C1 segment of cervical spinal cord (tissue), 14 donors: ENCODE results near the gene LIPT1.
A peak's percentile ranks its signal among the peaks of the same experiment; 100 is the strongest.
"Not testable (repeated sequence)": the region's sequence is repeated elsewhere in the genome, so short reads cannot be mapped to it uniquely, and the experiment has no call there.

Experiments
- DNase-seq, 14 donors: peaks; one replicate each; lab custom pipeline; 2025; lab: John Stamatoyannopoulos, UW

LIPT1 gene

DNA sequence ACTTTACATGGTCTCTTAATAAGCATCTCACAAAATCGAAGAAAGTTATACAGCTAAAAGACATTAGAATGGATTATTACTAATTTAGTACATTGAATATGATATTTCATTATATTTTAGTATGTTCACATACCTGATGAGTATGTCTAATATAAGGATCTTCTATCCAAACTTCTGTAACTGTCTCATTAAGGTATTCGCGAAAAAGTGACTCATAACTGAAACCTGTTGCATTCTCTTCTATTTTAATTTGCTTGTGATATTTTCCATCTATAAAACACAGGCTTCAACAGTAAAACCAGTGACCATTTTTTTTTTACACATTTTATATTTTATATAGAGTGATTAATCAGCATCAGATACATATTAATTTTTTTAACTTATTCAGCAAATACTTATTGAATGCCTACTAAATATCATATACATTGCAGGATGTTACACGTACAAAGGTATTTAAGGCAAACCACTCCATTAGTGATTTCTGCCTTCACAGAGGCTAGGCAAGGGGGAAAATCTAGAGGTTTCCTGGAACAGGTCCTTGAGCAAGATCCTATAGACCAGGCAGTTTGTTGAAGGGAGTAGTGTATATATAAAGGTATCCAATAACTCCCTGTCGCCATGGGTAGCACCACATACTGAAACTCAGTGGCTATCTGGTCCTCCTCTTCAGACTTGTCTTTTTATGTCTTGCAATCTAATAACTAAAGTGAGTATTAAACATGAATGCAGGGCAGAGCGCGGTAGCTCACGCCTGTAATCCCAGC lies 16.8 kb downstream of the LIPT1 start:
- DNase-seq: no peak

- peak; percentile 74 to 96 (median 92) for DNase-seq
Measured at GRCh38 chr2:99180755-99181623, 26.2 kb downstream of the LIPT1 start, which contains the start of the genes MITD1 and MRPL30. TSS of gene MITD1 (minus strand) at chr2:99181058. CDS start at chr2:99180981, 77 bp downstream. TSS of gene MRPL30 (plus strand) at chr2:99181184. CDS start at chr2:99186204, 5,020 bp downstream.

GRCh38 chr2:99181624-99182000 lies 26.8 kb downstream of the LIPT1 start:
- DNase-seq: no peak

GRCh38 chr2:99183025-99183424 lies 28.3 kb downstream of the LIPT1 start:
- no peak for DNase-seq

GRCh38 chr2:99184811-99185210 lies 30.0 kb downstream of the LIPT1 start:
- peak in 1 of 14 donors; percentile 13 for DNase-seq

- DNase-seq: no peak
Measured at GRCh38 chr2:99187011-99187410, 32.2 kb downstream of the LIPT1 start.

- DNase-seq: no peak
Measured at GRCh38 chr2:99188357-99188756, 33.6 kb downstream of the LIPT1 start.

GRCh38 chr2:99190548-99190947 lies 35.8 kb downstream of the LIPT1 start:
- no peak for DNase-seq

DNA sequence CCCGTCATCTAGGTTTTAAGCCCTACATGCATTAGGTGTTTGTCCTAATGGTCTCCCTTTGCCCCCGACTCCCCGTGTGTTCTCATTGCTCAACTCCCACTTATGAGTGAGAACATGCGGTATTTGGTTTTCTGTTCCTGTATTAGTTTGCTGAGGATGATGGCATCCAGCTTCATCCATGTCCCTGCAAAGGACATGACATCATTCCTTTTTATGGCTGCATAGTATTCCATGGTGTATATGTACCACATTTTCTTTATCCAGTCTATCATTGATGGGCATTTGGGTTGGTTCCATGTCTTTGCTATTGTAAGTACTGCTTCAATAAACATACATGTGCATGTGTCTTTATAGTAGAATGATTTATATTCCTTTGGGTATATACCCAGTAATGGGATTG lies 37.6 kb downstream of the LIPT1 start:
- DNase-seq: not testable (repeated sequence)

- DNase-seq: no peak
Measured at GRCh38 chr2:99198103-99198841, 43.5 kb downstream of the LIPT1 start.

- DNase-seq: no peak
Measured at GRCh38 chr2:99200076-99200800, 45.5 kb downstream of the LIPT1 start.

GRCh38 chr2:99201959-99202678 lies 47.4 kb downstream of the LIPT1 start:
- no peak for DNase-seq

- DNase-seq: no peak
Measured at GRCh38 chr2:99205491-99205890, 50.7 kb downstream of the LIPT1 start.
